Panc1 (cell line): ENCODE results near the gene XYLT1. TPM values are rescaled to one million over a fixed set of nuclear protein-coding genes. Genes with fewer than 3 reads are reported as not detected.

Experiments used
- ATAC-seq: fragments of 200-7000 bp; cut with Tn5 transposase; 2 replicates; pipeline ENCODE4 v1.9.1; 2020; ENCODE audit warnings: mild to moderate bottlenecking, moderate library complexity
- BruUV-seq: library from RNA; stranded (reverse); fragments of 400-500 nt; replicated peaks from 2 replicates; lab custom pipeline; 2021; lab: Mats Ljungman, UMichigan
- CTCF ChIA-PET: fragments of 300-600 bp; sonication (Branson Sonifier 250); formaldehyde crosslinking; loops from one replicate; lab custom pipeline; 2022; ENCODE audit warnings: antibody characterized with exemption; lab: Charles Lee
- POLR2A ChIA-PET: fragments of 300-600 bp; sonication (Branson Sonifier 250); formaldehyde crosslinking; loops from one replicate; lab custom pipeline; 2022; ENCODE audit warnings: antibody characterized with exemption; lab: Charles Lee
- DNase-seq: peaks from one replicate; pipeline ENCODE4 v3.0.0-alpha.2; 2010; ENCODE audit warnings: low read depth, low spot score
- H3K27ac ChIP-seq: 2 replicates; pipeline ENCODE4 v1.5.1; 2011; ENCODE audit warnings: mild to moderate bottlenecking, low read length, inconsistent platforms
- H3K27me3 ChIP-seq: fragments of 200-500 bp; sonication (Bioruptor generic); 2 replicates; pipeline ENCODE4 v1.6.0; 2014; ENCODE audit warnings: low read length, inconsistent platforms; ENCODE audit not compliant: control insufficient read depth, insufficient read depth
- H3K36me3 ChIP-seq: fragments of 200-500 bp; sonication (Bioruptor generic); 2 replicates; pipeline ENCODE4 v1.5.1; 2014; ENCODE audit warnings: inconsistent platforms, mild to moderate bottlenecking, low read length, moderate library complexity; ENCODE audit not compliant: control insufficient read depth, insufficient read depth
- H3K4me1 ChIP-seq: 2 replicates; pipeline ENCODE4 v1.5.1; 2011; ENCODE audit warnings: inconsistent platforms, mild to moderate bottlenecking, low read length, moderate library complexity; ENCODE audit not compliant: control insufficient read depth, insufficient read depth
- H3K4me3 ChIP-seq, 2 experiments: 2 replicates each; pipeline ENCODE4 v1.5.1; 2011 to 2012; ENCODE audit warnings: low read depth in 2 of 2, low read length in 2 of 2, mild to moderate bottlenecking in 2 of 2, inconsistent platforms in 1 of 2, moderate library complexity in 1 of 2
- H3K9me3 ChIP-seq: fragments of 200-500 bp; sonication (Bioruptor generic); 2 replicates; pipeline ENCODE4 v1.5.1; 2014; ENCODE audit warnings: low read depth, mild to moderate bottlenecking, inconsistent platforms, low read length, moderate library complexity; ENCODE audit not compliant: control insufficient read depth, insufficient read depth
- CTCF ChIP-seq: fragments of 450-650 bp; IDR thresholded peaks from 2 replicates; pipeline ENCODE4 v1.5.1; 2017; ENCODE audit warnings: mild to moderate bottlenecking
- POLR2AphosphoS5 ChIP-seq: IDR thresholded peaks from 2 replicates; pipeline ENCODE4 v1.6.1; 2012; ENCODE audit warnings: mild to moderate bottlenecking, low read depth, low read length, moderate library complexity
- REST ChIP-seq, 2 experiments: IDR thresholded peaks; 2 replicates each; pipeline ENCODE4 v1.6.1; 2011 to 2012; ENCODE audit warnings: low read depth in 2 of 2, control low read depth in 1 of 2, low read length in 1 of 2, mild to moderate bottlenecking in 1 of 2, moderate library complexity in 1 of 2; ENCODE audit not compliant: insufficient read depth in 1 of 2
- SIN3A ChIP-seq: IDR thresholded peaks from 2 replicates; pipeline ENCODE4 v1.6.1; 2012; ENCODE audit warnings: low read depth, mild to moderate bottlenecking, low read length, moderate library complexity, borderline replicate concordance; ENCODE audit not compliant: insufficient read depth
- TCF7L2 ChIP-seq: IDR thresholded peaks from 2 replicates; pipeline ENCODE4 v1.6.1; 2011; ENCODE audit warnings: mild to moderate bottlenecking, low read depth, low read length, inconsistent platforms
- in situ Hi-C: cut with HindIII; loops from 2 replicates; pipeline ENCODE4 v1.10.0; 2016; ENCODE audit warnings: low sequenced_read_pairs, low pct_unique_long_range_greater_than_20kb
- intact Hi-C: fragments of 100-400 bp; cut with micrococcal nuclease; formaldehyde crosslinking; loops from one replicate; pipeline ENCODE4 v1.10.0; 2022; ENCODE audit not compliant: unreplicated experiment
- total RNA-seq: library from RNA; stranded (reverse); gene quantifications from one replicate; pipeline ENCODE4 v1.2.1, GENCODE V29; 2021; ENCODE audit not compliant: unreplicated experiment

Gene XYLT1
- total RNA-seq, 1 experiment from 2014 or later: 0.62 TPM

- Histone ChIP-seq H3K36me3 (no peaks in the 10 kb centered on the region), H3K4me1 (no peaks in the 10 kb centered on the region), H3K4me3 (no peak overlapping the region), H3K27ac (no peak overlapping the region), H3K9me3 (no peaks in the 10 kb centered on the region), H3K27me3 (peaks cover 6% of the 10 kb centered on the region)
- no TSS peak for BruUV-seq
- ATAC-seq: no peak
- ChIA-PET POLR2A (no interaction called here), CTCF (no interaction called here)
- TF ChIP-seq CTCF: no peak
- TF ChIP-seq TCF7L2: no peak
- no peak for TF ChIP-seq SIN3A
- TF ChIP-seq REST (IDR thresholded peaks at IDR 0.05; ENCODE audit: insufficient read depth in 1 of 2, low read depth in 2 of 2, low read length in 1 of 2): no peak
- TF ChIP-seq POLR2AphosphoS5: no peak
- no peak for DNase-seq
- intact Hi-C loops (no loop called here), in situ Hi-C loops (no loop called here)
Measured at GRCh38 chr16:17412221-17412620, 58.5 kb downstream of the XYLT1 start.

GRCh38 chr16:17411263-17411662 is 59.5 kb downstream of the XYLT1 start:
- CTCF ChIA-PET: no interaction called here
- ATAC-seq: no peak

More at GRCh38 chr16:17411263-17411662, 59.5 kb downstream of the XYLT1 start:
- Histone ChIP-seq H3K9me3 (no peaks in the 10 kb centered on the region), H3K4me1 (no peaks in the 10 kb centered on the region), H3K36me3 (no peaks in the 10 kb centered on the region), H3K4me3 (no peak overlapping the region), H3K27me3 (no peaks in the 10 kb centered on the region), H3K27ac (no peak overlapping the region)
- POLR2A ChIA-PET: no interaction called here
- BruUV-seq: no TSS peak
- in situ Hi-C loops (no loop called here), intact Hi-C loops (no loop called here)
- TF ChIP-seq POLR2AphosphoS5 (no peak), CTCF (no peak), SIN3A (no peak), REST (IDR thresholded peaks at IDR 0.05; ENCODE audit: insufficient read depth in 1 of 2, low read depth in 2 of 2, low read length in 1 of 2) (no peak)
- DNase-seq: no peak
